HK-2 (cell line): ENCODE measurements around the gene DCAF15.
"Not testable (repeated sequence)": the region's sequence is repeated elsewhere in the genome, so short reads cannot be mapped to it uniquely, and the experiment has no call there.

Experiments
- DNase-seq: peaks from one replicate; pipeline ENCODE4 v3.0.0-alpha.2; 2018; ENCODE audit not compliant: unreplicated experiment

Gene DCAF15

DNA sequence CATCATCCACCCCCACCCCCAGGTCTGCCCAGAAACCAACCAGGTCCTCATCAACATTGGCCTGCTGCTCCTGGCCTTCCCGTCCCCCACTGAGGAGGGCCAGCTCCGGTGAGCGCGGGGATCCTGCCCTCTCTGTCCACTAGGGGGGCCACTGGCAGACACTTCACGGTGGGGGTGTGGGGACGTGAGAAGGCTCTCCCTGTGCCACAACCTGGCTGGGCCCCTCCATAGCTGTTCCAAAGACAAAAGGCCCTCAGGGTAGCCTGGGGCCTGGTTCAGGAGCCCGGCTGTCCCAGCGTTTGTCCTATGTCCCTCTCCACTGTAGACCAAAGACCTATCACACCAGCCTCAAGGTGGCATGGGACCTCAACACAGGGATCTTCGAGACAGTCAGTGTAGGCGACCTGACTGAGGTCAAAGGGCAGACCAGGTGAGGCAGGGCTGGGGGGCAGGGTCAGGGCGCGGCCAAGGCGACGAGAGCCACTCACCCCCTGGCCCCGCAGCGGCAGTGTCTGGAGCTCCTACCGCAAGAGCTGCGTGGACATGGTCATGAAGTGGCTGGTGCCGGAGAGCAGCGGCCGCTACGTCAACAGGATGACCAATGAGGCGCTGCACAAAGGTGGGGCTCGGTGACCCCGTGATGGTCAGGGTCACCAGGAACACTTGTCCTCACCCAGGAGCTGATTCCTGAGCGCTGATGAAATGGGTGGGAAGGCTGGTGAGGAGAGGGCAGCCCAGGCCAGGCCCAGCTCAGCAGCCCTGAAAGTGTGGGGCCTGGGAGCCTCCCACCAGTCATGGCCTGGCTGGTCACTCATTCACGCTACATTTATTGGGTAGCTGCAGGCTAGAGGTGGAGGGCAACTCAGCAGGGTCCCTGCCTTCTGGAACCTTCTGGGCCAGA is 7.9 kb downstream of the DCAF15 start:
- DNase-seq = no peak

GRCh38 chr19:13960863-13961784 is 8.8 kb downstream of the DCAF15 start:
- DNase-seq = no peak

DNA sequence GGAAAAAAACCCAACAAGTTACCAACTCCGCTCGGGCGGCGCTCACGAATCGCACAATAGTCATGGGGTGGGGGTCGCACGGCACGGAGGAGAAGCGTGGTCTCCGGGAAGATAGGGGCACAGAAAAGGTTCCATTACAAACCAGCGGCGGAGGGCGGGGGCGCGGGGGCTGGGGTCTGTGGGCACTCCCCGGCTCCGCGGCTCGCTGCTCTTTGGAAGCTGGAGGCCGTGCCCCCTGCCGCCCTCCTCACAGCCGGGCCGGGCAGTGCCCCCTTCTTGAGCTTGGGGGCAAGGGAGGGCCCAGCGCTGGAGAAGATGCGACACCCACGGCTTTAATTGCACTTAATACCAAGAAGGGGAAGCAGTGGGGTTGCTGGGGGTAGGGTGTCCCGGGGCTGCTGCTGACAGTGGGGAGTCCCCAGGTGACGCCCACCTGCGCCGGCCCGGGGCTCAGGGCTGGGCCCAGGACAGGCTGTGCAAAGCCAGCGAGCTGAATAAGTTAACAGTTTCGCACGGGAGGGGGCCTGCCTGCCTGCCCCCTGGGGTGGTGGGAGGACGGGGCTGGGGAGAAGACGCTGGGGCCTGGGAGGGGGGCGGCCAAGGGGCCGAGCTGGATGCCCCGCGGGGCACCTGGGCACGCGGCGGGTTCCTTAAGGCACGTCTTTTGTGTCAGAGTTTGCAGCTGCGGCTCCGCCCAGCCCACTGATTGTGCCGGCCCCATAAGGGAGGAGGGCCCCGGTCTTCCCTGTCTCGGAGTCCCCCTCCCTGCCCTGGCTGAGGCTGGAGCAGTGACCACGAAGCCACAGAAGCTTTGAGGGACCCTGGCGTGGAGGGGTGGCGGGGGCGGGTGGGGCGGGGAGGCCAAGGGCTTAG is 9.8 kb downstream of the DCAF15 start:
- DNase-seq = no peak

DNA sequence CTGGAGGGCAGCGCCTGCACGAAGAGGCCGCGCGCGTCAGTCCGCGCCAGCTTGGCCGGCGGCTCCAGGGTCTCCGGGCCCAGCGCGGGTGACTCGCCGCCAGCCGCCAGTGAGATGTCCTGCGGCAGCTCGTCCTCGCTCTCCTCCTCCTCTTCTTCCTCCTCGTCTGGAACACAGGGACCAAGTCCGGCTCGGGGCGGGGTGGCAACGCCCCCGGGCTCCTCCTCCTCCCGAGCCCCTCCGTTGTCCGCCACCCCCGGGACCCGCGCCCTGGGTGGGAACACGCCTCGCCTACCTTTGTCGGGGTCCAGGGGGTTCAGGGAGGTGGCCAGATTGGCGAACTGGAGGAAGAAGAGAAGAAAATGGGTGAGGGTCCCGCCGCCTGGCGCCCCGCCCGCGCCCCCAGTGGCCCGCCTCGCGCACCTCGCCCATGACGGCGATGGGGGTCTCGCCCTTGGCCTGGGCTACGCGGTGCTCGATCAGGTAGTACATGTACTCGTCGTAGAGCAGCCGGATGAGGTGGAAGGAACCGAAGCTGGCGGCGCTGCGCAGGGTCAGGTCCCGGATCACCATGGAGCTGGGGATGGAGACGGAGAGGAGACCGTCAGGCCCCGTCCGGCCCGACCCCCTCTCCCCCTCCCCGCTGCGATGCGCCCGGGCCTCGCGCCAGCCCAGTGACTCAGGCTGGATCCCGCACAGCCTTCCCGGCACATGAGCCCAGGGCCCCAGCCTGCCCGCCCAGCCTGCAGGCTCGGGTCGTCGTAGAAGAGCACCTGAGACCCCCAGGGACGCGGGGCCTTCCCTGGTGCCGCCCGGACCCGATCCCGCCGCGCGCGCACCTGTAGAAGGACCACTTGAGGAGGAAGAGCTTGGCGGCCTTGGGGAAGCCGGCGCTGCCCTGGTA is 10.6 kb downstream of the DCAF15 start:
- no peak for DNase-seq

GRCh38 chr19:13963603-13964105 is 11.3 kb downstream of the DCAF15 start:
- DNase-seq = no peak

GRCh38 chr19:13964776-13965175 is 12.5 kb downstream of the DCAF15 start:
- DNase-seq = no peak

DNA sequence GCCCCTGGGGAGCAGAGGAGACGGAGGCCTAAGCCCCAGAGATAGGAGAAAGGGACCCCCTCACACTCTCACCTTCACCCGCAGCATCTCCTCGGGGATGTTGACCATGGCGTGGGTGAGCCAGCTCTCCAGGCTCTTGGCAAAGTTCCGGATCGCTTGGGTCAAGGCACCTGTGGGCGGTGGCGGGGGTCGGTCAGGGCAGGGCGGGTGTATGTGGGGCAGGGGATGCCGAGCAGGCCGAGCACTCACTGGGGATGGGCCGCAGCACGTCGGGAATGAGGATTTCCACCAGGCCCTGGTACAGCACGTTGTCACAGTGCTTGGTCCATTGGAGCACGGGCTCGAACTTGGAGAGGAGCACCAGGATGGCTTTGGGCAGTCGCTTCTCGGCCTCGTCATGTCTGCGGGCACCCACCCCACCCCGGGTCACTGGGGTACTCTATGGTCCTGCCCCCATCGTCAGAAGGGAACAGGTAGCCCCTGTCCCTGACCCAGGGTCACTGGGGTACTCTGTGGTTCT is 13.1 kb downstream of the DCAF15 start:
- no peak for DNase-seq

- DNase-seq = no peak
Observed at GRCh38 chr19:13965926-13966683, 13.8 kb downstream of the DCAF15 start.

- DNase-seq = no peak
Observed at GRCh38 chr19:13966684-13967128, 14.4 kb downstream of the DCAF15 start.

DNA sequence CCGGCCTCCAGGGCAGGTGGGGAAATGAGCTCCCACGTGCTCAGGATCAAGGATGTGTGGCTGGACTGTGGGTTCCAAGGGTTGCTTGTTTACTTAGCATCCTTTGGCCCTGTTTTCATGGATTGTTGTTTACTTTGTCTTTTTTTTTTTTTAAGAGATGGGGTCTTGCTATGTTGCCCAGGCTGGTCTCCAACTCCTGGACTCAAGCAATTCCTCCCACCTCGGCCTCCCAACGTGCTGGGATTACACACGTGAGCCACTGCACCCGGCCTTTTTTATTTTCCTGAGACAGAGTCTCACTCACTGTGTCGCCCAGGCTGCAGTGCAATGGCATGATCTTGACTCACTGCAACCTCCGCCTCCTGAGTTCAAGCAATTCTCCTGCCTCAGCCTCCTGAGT is 14.9 kb downstream of the DCAF15 start:
- not testable (repeated sequence) for DNase-seq

DNA sequence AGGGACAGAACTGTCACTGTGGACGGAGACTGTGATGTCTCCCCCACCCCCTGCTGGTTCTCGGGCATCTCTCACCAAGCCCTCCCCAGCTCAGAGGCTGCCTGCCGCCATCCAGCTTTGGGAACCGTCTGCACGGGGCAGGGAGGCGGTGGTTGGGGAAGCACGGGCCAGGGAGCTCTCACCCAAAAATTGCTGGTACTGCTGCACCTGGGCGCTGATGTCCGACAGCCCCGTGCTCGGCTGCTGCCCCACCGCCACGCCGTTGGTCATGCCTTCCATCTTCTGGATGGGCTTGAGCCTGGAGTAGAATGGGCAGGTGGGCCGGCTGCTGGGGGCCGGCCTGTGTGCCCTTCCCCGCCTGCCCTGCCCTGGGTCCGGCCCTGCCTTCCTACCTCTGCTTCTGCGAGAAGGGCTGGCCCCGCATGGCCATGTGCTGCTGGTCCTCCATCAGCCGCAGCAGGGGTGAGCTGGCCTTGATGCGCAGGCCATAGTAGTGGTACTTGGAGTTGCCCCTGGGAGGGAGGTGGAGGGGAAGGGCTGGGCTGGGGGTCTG is 16.1 kb downstream of the DCAF15 start:
- no peak for DNase-seq

- no peak for DNase-seq
Observed at GRCh38 chr19:13968999-13969398, 16.7 kb downstream of the DCAF15 start.

DNA sequence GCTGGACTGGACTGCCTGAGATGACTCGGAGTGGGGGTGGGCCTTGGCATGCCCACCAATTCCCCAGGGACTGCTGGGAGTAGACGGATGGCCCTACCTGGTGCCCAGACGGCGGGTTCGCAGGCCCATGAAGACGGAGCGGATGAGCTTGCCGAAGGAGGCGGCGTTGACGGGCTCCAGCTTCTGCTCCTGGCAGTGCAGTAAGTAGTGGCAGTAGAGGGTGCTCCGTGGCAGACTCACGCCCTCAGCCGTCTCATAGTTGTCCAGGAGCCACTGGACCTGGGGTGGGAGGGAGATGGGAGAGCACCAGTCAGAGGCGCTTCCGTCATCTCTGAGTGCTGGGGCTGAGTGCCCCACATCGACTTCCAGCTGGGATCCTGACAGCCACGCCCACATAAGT is 17.6 kb downstream of the DCAF15 start:
- DNase-seq = no peak

DNA sequence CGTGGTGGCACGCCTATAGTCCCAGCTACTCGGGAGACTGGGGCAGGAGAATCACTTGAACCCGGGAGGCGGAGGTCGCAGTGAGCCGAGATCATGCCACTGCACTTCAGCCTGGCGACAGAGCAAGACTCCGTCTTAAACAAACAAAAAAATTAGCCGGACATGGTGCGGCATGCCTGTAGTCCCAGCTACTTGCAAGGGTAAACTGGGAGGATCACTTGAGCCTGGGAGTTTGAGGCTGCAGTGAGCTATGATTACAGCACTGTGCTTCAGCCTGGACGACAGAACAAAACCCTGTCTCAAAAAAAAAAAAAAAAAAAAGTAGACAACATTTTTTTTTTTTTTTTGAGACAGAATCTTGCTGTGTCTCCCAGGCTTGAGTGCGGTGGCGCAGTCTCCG is 19.6 kb downstream of the DCAF15 start:
- not testable (repeated sequence) for DNase-seq

DNA sequence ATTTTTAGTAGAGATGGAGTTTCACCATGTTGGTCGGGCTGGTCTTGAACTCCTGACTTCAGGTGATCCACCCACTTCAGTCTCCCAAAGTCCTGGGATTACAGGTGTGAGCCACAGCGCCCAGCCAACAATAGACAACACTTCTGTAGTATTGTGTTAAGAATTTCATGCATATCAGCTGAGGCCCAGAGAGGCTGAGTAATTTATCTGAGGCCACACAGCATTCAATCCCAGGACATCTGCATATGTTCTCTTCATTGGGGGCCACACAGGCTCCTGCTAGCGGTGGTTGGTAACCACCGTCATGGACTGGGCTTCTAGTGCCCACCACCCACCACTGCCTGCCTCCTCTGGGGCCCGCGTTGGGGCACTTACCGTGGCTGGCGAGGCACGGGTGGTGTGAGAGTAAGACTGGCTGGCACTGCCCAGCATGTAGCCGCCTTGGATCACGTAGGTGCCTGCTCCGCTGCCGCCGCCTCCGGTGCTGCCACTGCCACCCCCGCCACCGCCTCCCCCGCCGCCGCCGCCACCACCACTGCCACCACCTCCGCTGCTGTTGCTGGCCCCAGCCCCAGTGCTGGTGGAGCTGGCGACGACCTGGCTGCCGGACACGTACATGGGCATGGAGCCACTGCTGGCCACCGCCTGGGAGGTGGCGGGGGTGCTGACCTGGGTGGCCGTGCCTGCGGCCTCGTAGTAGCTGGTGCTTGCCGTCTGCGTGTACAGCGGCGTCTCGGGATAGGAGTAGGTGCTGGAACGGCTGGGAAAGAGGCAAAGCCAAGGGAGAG is 20.3 kb downstream of the DCAF15 start:
- DNase-seq = no peak

GRCh38 chr19:13973479-13973878 is 21.2 kb downstream of the DCAF15 start:
- DNase-seq = not testable (repeated sequence)

DNA sequence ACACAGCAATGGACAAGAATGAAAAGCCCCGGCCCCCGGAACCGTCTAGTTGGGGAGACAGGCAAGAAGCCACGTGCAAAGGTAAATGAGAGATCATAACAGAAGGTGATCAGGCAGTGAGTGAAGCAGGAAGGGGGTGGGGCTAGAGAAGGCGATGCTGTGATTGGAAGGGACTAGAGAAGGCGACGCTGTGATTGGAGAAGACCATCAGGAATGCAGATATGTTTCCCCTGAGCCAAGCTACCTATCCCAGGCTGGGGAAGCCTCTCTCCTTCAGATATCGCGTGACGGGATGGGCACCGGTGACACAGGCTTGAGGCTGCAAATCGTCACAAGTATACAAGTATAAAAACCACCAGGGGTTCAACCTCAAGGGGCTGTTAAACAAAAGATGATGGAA is 21.8 kb downstream of the DCAF15 start:
- DNase-seq = no peak

- DNase-seq = no peak
Observed at GRCh38 chr19:13975870-13976269, 23.6 kb downstream of the DCAF15 start.
